ENCODE results near the gene CLDN4.

- TF ChIP-seq CTCF (IDR thresholded peaks at IDR 0.05) (no peak), POLR2AphosphoS5 (IDR thresholded peaks at IDR 0.05; ENCODE audit: insufficient read depth in 1 of 2, low read depth in 1 of 2) (no peak), POLR2A (IDR thresholded peaks at IDR 0.05) (no peak)
Observed at GRCh38 chr7:73860859-73861258, 30.1 kb downstream of the CLDN4 start, which contains the start of gene TMEM270.

Data from vagina (tissue), 2 donors.